GM12878 (cell line): ENCODE measurements around the gene LRP1B. TPM values are rescaled to one million over a fixed set of nuclear protein-coding genes. Genes with fewer than 3 reads are reported as not detected.

Experiments
- ATAC-seq: fragments of 200-7000 bp; cut with Tn5 transposase; 3 replicates; pipeline ENCODE4 v1.9.1; 2020; ENCODE audit warnings: mild to moderate bottlenecking, moderate library complexity
- BruUV-seq: library from RNA; stranded (reverse); fragments of 400-500 nt; replicated peaks from 2 replicates; lab custom pipeline; 2021; lab: Mats Ljungman, UMichigan
- CTCF ChIA-PET: fragments of 300-600 bp; sonication (Branson Sonifier 250); formaldehyde crosslinking; extraction: SDS; loops from one replicate; lab custom pipeline; 2021; ENCODE audit warnings: inconsistent platforms; lab: Yijun Ruan, JAX
- POLR2A ChIA-PET: fragments of 350-600 bp; formaldehyde crosslinking; extraction: SDS; loops from one replicate; lab custom pipeline; 2021; ENCODE audit warnings: inconsistent platforms; lab: Charles Lee
- RAD21 ChIA-PET: fragments of 300-600 bp; sonication (Branson Sonifier 250); formaldehyde crosslinking; loops from one replicate; lab custom pipeline; 2023; ENCODE audit warnings: antibody characterized with exemption; ENCODE audit not compliant: unreplicated experiment; lab: Charles Lee
- SMC1A ChIA-PET: fragments of 300-600 bp; sonication (Branson Sonifier 250); formaldehyde crosslinking; loops from one replicate; lab custom pipeline; 2023; ENCODE audit not compliant: unreplicated experiment, uncharacterized antibody; lab: Charles Lee
- DNase-seq: peaks from one replicate; pipeline ENCODE4 v3.0.0-alpha.2; 2011; ENCODE audit warnings: low read depth, low spot score
- FAIRE-seq: peaks from 3 replicates; lab custom pipeline; 2011; peaks lifted over from hg19 to GRCh38; lab: Jason Lieb, UNC
- H2AFZ ChIP-seq: 2 replicates; pipeline ENCODE4 v1.6.0; 2011; ENCODE audit warnings: low read depth, low read length, control low read depth; ENCODE audit not compliant: control insufficient read depth
- H3K27ac ChIP-seq: 2 replicates; pipeline ENCODE4 v1.5.1; 2011; ENCODE audit warnings: control low read depth; ENCODE audit not compliant: control insufficient read depth, insufficient read depth
- H3K27me3 ChIP-seq, 2 experiments: replicated peaks in 1 of 2; 2 replicates each; pipeline versions ENCODE4 v1.6.0 to v1.6.1; 2011; ENCODE audit warnings: low read length in 1 of 2; ENCODE audit not compliant: control insufficient read depth in 2 of 2, insufficient read depth in 2 of 2
- H3K36me3 ChIP-seq, 2 experiments: 2 replicates each; pipeline ENCODE4 v1.5.1; 2011; ENCODE audit warnings: low read length in 1 of 2; ENCODE audit not compliant: control insufficient read depth in 2 of 2, insufficient read depth in 2 of 2
- H3K4me1 ChIP-seq: 2 replicates; pipeline ENCODE4 v1.6.1; 2011; ENCODE audit warnings: mild to moderate bottlenecking, low read length, moderate library complexity, mixed read lengths; ENCODE audit not compliant: control insufficient read depth, insufficient read depth
- H3K4me2 ChIP-seq: 2 replicates; pipeline ENCODE4 v1.6.0; 2011; ENCODE audit warnings: control low read depth; ENCODE audit not compliant: control insufficient read depth, insufficient read depth
- H3K4me3 ChIP-seq: fragments of 200-600 bp; sonication (generic); 2 replicates; pipeline ENCODE4 v1.5.1; 2016
- H3K79me2 ChIP-seq: 2 replicates; pipeline ENCODE4 v1.6.0; 2011; ENCODE audit warnings: low read length; ENCODE audit not compliant: control insufficient read depth, insufficient read depth
- H3K9ac ChIP-seq: 2 replicates; pipeline ENCODE4 v1.8.0; 2011; ENCODE audit warnings: low read length, control low read depth, mixed read lengths; ENCODE audit not compliant: control insufficient read depth, insufficient read depth
- H3K9me3 ChIP-seq: replicated peaks from 3 replicates; pipeline ENCODE4 v1.5.1; 2011; ENCODE audit warnings: mild to moderate bottlenecking, low read length; ENCODE audit not compliant: control insufficient read depth, insufficient read depth
- H4K20me1 ChIP-seq: 2 replicates; pipeline ENCODE4 v1.6.0; 2011; ENCODE audit not compliant: control insufficient read depth, insufficient read depth
- BMI1 ChIP-seq: fragments of 450-650 bp; IDR thresholded peaks from 2 replicates; pipeline ENCODE4 v1.6.1; 2016; ENCODE audit warnings: mild to moderate bottlenecking, moderate library complexity, borderline replicate concordance
- CHD1 ChIP-seq: IDR thresholded peaks from 2 replicates; pipeline ENCODE4 v1.6.1; 2012; ENCODE audit warnings: low read depth, low read length, improper control_type of control experiment
- CREB1 ChIP-seq: IDR thresholded peaks from 2 replicates; pipeline ENCODE4 v1.6.1; 2012; ENCODE audit warnings: low read depth, mild to moderate bottlenecking, inconsistent platforms
- JUNB ChIP-seq: IDR thresholded peaks from 2 replicates; pipeline ENCODE4 v1.6.1; 2016; ENCODE audit warnings: antibody characterized with exemption, mild to moderate bottlenecking
- NBN ChIP-seq: fragments of 450-650 bp; IDR thresholded peaks from 2 replicates; pipeline ENCODE4 v1.6.1; 2016
- RAD51 ChIP-seq: fragments of 450-650 bp; IDR thresholded peaks from 2 replicates; pipeline ENCODE4 v1.6.1; 2016; ENCODE audit warnings: moderate library complexity, mild to moderate bottlenecking, inconsistent platforms
- SKIL ChIP-seq: fragments of 450-650 bp; IDR thresholded peaks from 2 replicates; pipeline ENCODE4 v1.6.1; 2017; ENCODE audit warnings: mild to moderate bottlenecking, low read depth, inconsistent platforms; ENCODE audit not compliant: poor library complexity, severe bottlenecking
- SMAD1 ChIP-seq: fragments of 450-650 bp; IDR thresholded peaks from 2 replicates; pipeline ENCODE4 v1.6.1; 2018; ENCODE audit warnings: mild to moderate bottlenecking, low read depth; ENCODE audit not compliant: partially characterized antibody
- SMAD5 ChIP-seq: IDR thresholded peaks from 2 replicates; pipeline ENCODE4 v1.6.1; 2016; ENCODE audit warnings: antibody characterized with exemption, low read depth
- SP1 ChIP-seq: IDR thresholded peaks from one replicate; pipeline ENCODE4 v1.6.1; 2011; ENCODE audit warnings: low read depth, low read length
- SRF ChIP-seq, 2 experiments: IDR thresholded peaks; 2 replicates each; pipeline ENCODE4 v1.6.1; 2011; ENCODE audit warnings: low read depth in 2 of 2, low read length in 2 of 2, mild to moderate bottlenecking in 1 of 2, moderate library complexity in 1 of 2
- USF1 ChIP-seq: IDR thresholded peaks from 2 replicates; pipeline ENCODE4 v1.6.1; 2011; ENCODE audit warnings: borderline replicate concordance, low read depth, mild to moderate bottlenecking, moderate library complexity, mixed read lengths, low read length; ENCODE audit not compliant: insufficient read depth; ENCODE audit errors: extremely low read length
- ZNF207 ChIP-seq: fragments of 450-650 bp; IDR thresholded peaks from 2 replicates; pipeline ENCODE4 v1.6.1; 2014; ENCODE audit warnings: antibody characterized with exemption, mild to moderate bottlenecking, borderline replicate concordance
- ZNF384 ChIP-seq: IDR thresholded peaks from 2 replicates; pipeline ENCODE4 v1.6.1; 2012; ENCODE audit warnings: low read depth, mild to moderate bottlenecking, low read length, improper control_type of control experiment, borderline replicate concordance
- in situ Hi-C: fragments of 300-500 bp; cut with MboI; formaldehyde crosslinking; loops from 9 replicates; pipeline ENCODE4 v1.14.3; 2018; ENCODE audit warnings: mixed read lengths
- intact Hi-C: fragments of 100-400 bp; cut with micrococcal nuclease; formaldehyde crosslinking; loops from one replicate; pipeline ENCODE4 v1.14.2; 2022; ENCODE audit not compliant: unreplicated experiment
- polyA plus RNA-seq, 11 experiments: library from polyadenylated mRNA; depleted of rRNA in 4 of 11; unstranded in 6 of 11; stranded (reverse) in 5 of 11; fragments of >200 nt; fragmentation: Nextera tagmentation in 4 of 11; fragmentation: Illumina TruSeq in 1 of 11; extraction: Ambion mirVana in 4 of 11; extraction: Trizol in 1 of 11; gene quantifications; 1 replicate in 1 of 11; 2 replicates in 10 of 11; pipeline versions ENCODE4 v1.2.1 to v1.2.3, GENCODE V29; 2011 to 2016; ENCODE audit warnings: inconsistent platforms in 2 of 11, missing spikeins in 2 of 11, low read depth in 1 of 11
- total RNA-seq, 4 experiments: library from RNA; depleted of rRNA in 3 of 4; stranded (reverse); fragments of >200 nt in 3 of 4; fragmentation: Illumina TruSeq in 1 of 4; extraction: Trizol in 1 of 4; gene quantifications; 2 replicates each; pipeline versions ENCODE4 v1.2.1 to v1.2.3, GENCODE V29; 2013 to 2021
- TF ChIP-seq, protein P1 (sequence below): IDR thresholded peaks from 2 replicates; pipeline ENCODE4 v1.6.1; 2011; ENCODE audit warnings: low read depth, low read length, improper control_type of control experiment, borderline replicate concordance
- TF ChIP-seq, protein P2 (sequence below): fragments of 450-650 bp; IDR thresholded peaks from 2 replicates; pipeline ENCODE4 v1.6.1; 2018; ENCODE audit warnings: borderline replicate concordance, mild to moderate bottlenecking; ENCODE audit not compliant: partially characterized antibody

LRP1B gene
- total and polyA plus RNA-seq, 10 of the 15 experiments (the other 5 are each of a cell fraction or from before 2014, with no cell fraction given), result under 0.01 to 0.06 (median 0.03) TPM; not detected in 5

- H3K9me3 ChIP-seq, result no peaks in the 10 kb centered on the region
- no peak overlapping the region for H3K4me3 ChIP-seq
- no peaks in the 10 kb centered on the region for H3K79me2 ChIP-seq
- no peaks in the 10 kb centered on the region for H4K20me1 ChIP-seq
- no peak overlapping the region for H3K27ac ChIP-seq
- intact Hi-C loops (no loop called here), in situ Hi-C loops (no loop called here)
- DNase-seq (no peak), FAIRE-seq (no peak)
- CTCF ChIA-PET, result no interaction called here
- no peaks in the 10 kb centered on the region for H3K36me3 ChIP-seq
- POLR2A ChIA-PET, result no interaction called here
- SMC1A ChIA-PET, result interaction anchor here (0.6 kb wide), 1 partner anchor 1345 kb away, joined by 3 read pairs; no protein-coding TSS in a partner anchor
- H3K27me3 ChIP-seq, result no peaks in the 10 kb centered on the region; a peak in 1 of 4 replicates
- RAD21 ChIA-PET, result no interaction called here
- TF ChIP-seq, protein P1, sequence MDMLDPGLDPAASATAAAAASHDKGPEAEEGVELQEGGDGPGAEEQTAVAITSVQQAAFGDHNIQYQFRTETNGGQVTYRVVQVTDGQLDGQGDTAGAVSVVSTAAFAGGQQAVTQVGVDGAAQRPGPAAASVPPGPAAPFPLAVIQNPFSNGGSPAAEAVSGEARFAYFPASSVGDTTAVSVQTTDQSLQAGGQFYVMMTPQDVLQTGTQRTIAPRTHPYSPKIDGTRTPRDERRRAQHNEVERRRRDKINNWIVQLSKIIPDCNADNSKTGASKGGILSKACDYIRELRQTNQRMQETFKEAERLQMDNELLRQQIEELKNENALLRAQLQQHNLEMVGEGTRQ, result no peak
- TF ChIP-seq SRF (IDR thresholded peaks at IDR 0.05; ENCODE audit: low read depth in 2 of 2, low read length in 2 of 2) (no peak), RAD51 (no peak), SMAD5 (no peak), ZNF384 (no peak), NBN (no peak), BMI1 (no peak), JUNB (no peak), ZNF207 (no peak), CREB1 (no peak), CHD1 (no peak), SMAD1 (no peak), SKIL (no peak), USF1 (no peak), SP1 (no peak)
- TF ChIP-seq, protein P2, sequence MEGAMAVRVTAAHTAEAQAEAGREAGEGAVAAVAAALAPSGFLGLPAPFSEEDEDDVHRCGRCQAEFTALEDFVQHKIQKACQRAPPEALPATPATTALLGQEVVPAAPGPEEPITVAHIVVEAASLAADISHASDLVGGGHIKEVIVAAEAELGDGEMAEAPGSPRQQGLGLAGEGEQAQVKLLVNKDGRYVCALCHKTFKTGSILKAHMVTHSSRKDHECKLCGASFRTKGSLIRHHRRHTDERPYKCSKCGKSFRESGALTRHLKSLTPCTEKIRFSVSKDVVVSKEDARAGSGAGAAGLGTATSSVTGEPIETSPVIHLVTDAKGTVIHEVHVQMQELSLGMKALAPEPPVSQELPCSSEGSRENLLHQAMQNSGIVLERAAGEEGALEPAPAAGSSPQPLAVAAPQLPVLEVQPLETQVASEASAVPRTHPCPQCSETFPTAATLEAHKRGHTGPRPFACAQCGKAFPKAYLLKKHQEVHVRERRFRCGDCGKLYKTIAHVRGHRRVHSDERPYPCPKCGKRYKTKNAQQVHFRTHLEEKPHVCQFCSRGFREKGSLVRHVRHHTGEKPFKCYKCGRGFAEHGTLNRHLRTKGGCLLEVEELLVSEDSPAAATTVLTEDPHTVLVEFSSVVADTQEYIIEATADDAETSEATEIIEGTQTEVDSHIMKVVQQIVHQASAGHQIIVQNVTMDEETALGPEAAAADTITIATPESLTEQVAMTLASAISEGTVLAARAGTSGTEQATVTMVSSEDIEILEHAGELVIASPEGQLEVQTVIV, result no peak
- TF ChIP-seq, all 136 proteins: peak for 0
- Histone ChIP-seq H3K4me1 (no peaks in the 10 kb centered on the region), H3K4me2 (no peak overlapping the region), H2AFZ (no peak overlapping the region), H3K9ac (no peak overlapping the region)
- no TSS peak for BruUV-seq
- ATAC-seq, result no peak
Observed at GRCh38 chr2:140526575-140526974, 1604.2 kb downstream of the LRP1B start.
